HepG2 (cell line): ENCODE measurements around the gene RRP36. TPM values are rescaled to one million over a fixed set of nuclear protein-coding genes. Genes with fewer than 3 reads are reported as not detected.

Source experiments
- CCDC6 ChIP-seq: sonication (generic); formaldehyde crosslinking; IDR thresholded peaks from 2 replicates; pipeline ENCODE4 v1.8.1; 2022; ENCODE audit warnings: mild to moderate bottlenecking, missing genetic modification reagents, moderate library complexity
- ELF1 ChIP-seq: sonication (generic); formaldehyde crosslinking; IDR thresholded peaks from 2 replicates; pipeline ENCODE4 v1.4.0; 2020; ENCODE audit warnings: missing genetic modification reagents
- HMG20B ChIP-seq: conservative IDR thresholded peaks from 2 replicates; pipeline ENCODE4 v1.6.1; 2016; ENCODE audit warnings: missing genetic modification reagents, missing compliant biosample characterization
- KDM3A ChIP-seq: IDR thresholded peaks from 2 replicates; pipeline ENCODE4 v1.6.1; 2018; ENCODE audit warnings: low read depth, missing compliant biosample characterization
- MYC ChIP-seq: sonication (generic); formaldehyde crosslinking; IDR thresholded peaks from 2 replicates; pipeline ENCODE4 v1.9.0; 2021; ENCODE audit warnings: missing genetic modification reagents, borderline replicate concordance
- NCOA1 ChIP-seq: sonication (generic); formaldehyde crosslinking; IDR thresholded peaks from 2 replicates; pipeline ENCODE4 v1.9.0; 2021; ENCODE audit warnings: missing genetic modification reagents
- NFRKB ChIP-seq: fragments of 450-650 bp; IDR thresholded peaks from 2 replicates; pipeline ENCODE4 v1.6.1; 2017
- POLR2AphosphoS2 ChIP-seq: IDR thresholded peaks from 2 replicates; pipeline ENCODE4 v1.6.1; 2011; ENCODE audit warnings: low read depth, low read length, improper control_type of control experiment
- RFX5 ChIP-seq: IDR thresholded peaks from 2 replicates; pipeline ENCODE4 v1.6.1; 2011; ENCODE audit warnings: low read depth, low read length, improper control_type of control experiment
- SIX4 ChIP-seq: sonication (generic); formaldehyde crosslinking; IDR thresholded peaks from 2 replicates; pipeline ENCODE4 v1.4.0; 2020; ENCODE audit warnings: missing genetic modification reagents
- SMAD1 ChIP-seq: sonication (generic); formaldehyde crosslinking; IDR thresholded peaks from 2 replicates; pipeline ENCODE4 v1.4.0; 2020; ENCODE audit warnings: missing genetic modification reagents, low read depth, mild to moderate bottlenecking, borderline replicate concordance
- SRSF9 ChIP-seq: fragments of 200-400 bp; formaldehyde crosslinking; IDR thresholded peaks from 2 replicates; pipeline ENCODE4 v1.6.1; 2018; ENCODE audit warnings: borderline replicate concordance, mild to moderate bottlenecking, low read depth, low read length; ENCODE audit not compliant: insufficient read depth, poor library complexity, severe bottlenecking
- ZBTB25 ChIP-seq: IDR thresholded peaks from 2 replicates; pipeline ENCODE4 v1.6.1; 2018; ENCODE audit warnings: missing genetic modification reagents
- ZBTB3 ChIP-seq: sonication (generic); formaldehyde crosslinking; IDR thresholded peaks from 2 replicates; pipeline ENCODE4 v1.4.0; 2020; ENCODE audit warnings: low read depth, mild to moderate bottlenecking, moderate library complexity, missing genetic modification reagents, borderline replicate concordance
- ZBTB4 ChIP-seq: sonication (generic); formaldehyde crosslinking; IDR thresholded peaks from 2 replicates; pipeline ENCODE4 v1.4.0; 2020; ENCODE audit warnings: missing genetic modification reagents, mild to moderate bottlenecking, borderline replicate concordance
- ZBTB43 ChIP-seq: sonication (generic); formaldehyde crosslinking; conservative IDR thresholded peaks from 2 replicates; pipeline ENCODE4 v1.4.0; 2020; ENCODE audit warnings: missing genetic modification reagents
- ZFP91 ChIP-seq: sonication (generic); formaldehyde crosslinking; IDR thresholded peaks from 2 replicates; pipeline ENCODE4 v1.9.0; 2022; ENCODE audit warnings: missing genetic modification reagents, mild to moderate bottlenecking, borderline replicate concordance
- ZFX ChIP-seq: sonication (generic); formaldehyde crosslinking; IDR thresholded peaks from 2 replicates; pipeline ENCODE4 v1.4.0; 2020; ENCODE audit warnings: mild to moderate bottlenecking, low read depth, missing genetic modification reagents, moderate library complexity
- ZGPAT ChIP-seq: IDR thresholded peaks from 2 replicates; pipeline ENCODE4 v1.6.1; 2016; ENCODE audit warnings: mild to moderate bottlenecking
- ZNF629 ChIP-seq: sonication (generic); formaldehyde crosslinking; conservative IDR thresholded peaks from 2 replicates; pipeline ENCODE4 v1.5.0; 2020; ENCODE audit warnings: missing genetic modification reagents
- ZNF678 ChIP-seq: sonication (generic); formaldehyde crosslinking; IDR thresholded peaks from 2 replicates; pipeline ENCODE4 v1.4.0; 2020; ENCODE audit warnings: mild to moderate bottlenecking, missing genetic modification reagents
- polyA plus RNA-seq, 8 experiments: library from polyadenylated mRNA; depleted of rRNA in 3 of 8; stranded (reverse) in 7 of 8; unstranded in 1 of 8; fragments of >200 nt; fragmentation: Illumina TruSeq in 4 of 8; extraction: Trizol in 4 of 8; gene quantifications; 2 replicates each; pipeline versions ENCODE4 v1.2.1 to v1.2.3, GENCODE V29; 2011 to 2016; ENCODE audit warnings: low read depth in 4 of 8, missing spikeins in 1 of 8, mixed read lengths in 1 of 8; ENCODE audit not compliant: insufficient read depth in 1 of 8
- total RNA-seq, 5 experiments: library from RNA; depleted of rRNA; stranded (reverse); fragments of >200 nt; fragmentation: Illumina TruSeq; extraction: Trizol; gene quantifications; 2 replicates each; pipeline ENCODE4 v1.2.3, GENCODE V29; 2016; ENCODE audit warnings: low read depth in 1 of 5

Gene RRP36
- total and polyA plus RNA-seq, 2 of the 13 experiments (the other 11 are each of a cell fraction or from before 2014, with no cell fraction given), result 29.5 to 144 TPM

GRCh38 chr6:43053545-43054205, 32.3 kb downstream of the RRP36 start, which contains the start of gene CUL7 (continued):
- peak; percentile 92 for TF ChIP-seq ZBTB25
- TF ChIP-seq ZNF678, result peak; percentile 98
- TF ChIP-seq ZNF629 (CRISPR knock-in tag), result no peak
- peak; percentile 99 for TF ChIP-seq ZGPAT (CRISPR knock-in tag)
- TF ChIP-seq ZBTB43 (CRISPR knock-in tag), result peak; percentile 73
- TF ChIP-seq NCOA1, result peak; percentile 77
- TF ChIP-seq RFX5, result no peak
- TF ChIP-seq SMAD1 (CRISPR knock-in tag), result peak; percentile 87; the same call in 1 of the 2 replicates
- TF ChIP-seq SIX4 (CRISPR knock-in tag), result peak; percentile 84
- TF ChIP-seq CCDC6 (CRISPR knock-in tag), result peak; percentile 97
- TF ChIP-seq HMG20B (CRISPR knock-in tag), result no peak; the same call in 1 of the 2 replicates
- no peak for TF ChIP-seq SRSF9
- TF ChIP-seq POLR2AphosphoS2, result no peak
- TF ChIP-seq ZBTB4, result peak; percentile 67; the same call in 1 of the 2 replicates
- peak; percentile 59; the same call in 1 of the 2 replicates for TF ChIP-seq ZBTB3 (CRISPR knock-in tag)
- TF ChIP-seq NFRKB, result no peak
- peak; percentile 95 for TF ChIP-seq KDM3A (CRISPR knock-in tag)
- peak; percentile 98 for TF ChIP-seq ZFP91 (CRISPR knock-in tag)
- TF ChIP-seq ZFX, result peak; percentile 97
- peak; percentile 90; the same call in 1 of the 2 replicates for TF ChIP-seq MYC (CRISPR knock-in tag)
- peak; percentile 88 for TF ChIP-seq ELF1 (CRISPR knock-in tag)
